Activated CD4-positive, alpha-beta T cell treated with anti-CD3 and anti-CD28 coated beads for 24 hours (primary cell): ENCODE measurements around the gene NACA.

Experiments used
- DNase-seq, 2 donors: peaks; one replicate each; pipeline ENCODE4 v3.0.0-alpha.2; 2020; ENCODE audit warnings: low read depth in 2 of 2

NACA gene

DNA sequence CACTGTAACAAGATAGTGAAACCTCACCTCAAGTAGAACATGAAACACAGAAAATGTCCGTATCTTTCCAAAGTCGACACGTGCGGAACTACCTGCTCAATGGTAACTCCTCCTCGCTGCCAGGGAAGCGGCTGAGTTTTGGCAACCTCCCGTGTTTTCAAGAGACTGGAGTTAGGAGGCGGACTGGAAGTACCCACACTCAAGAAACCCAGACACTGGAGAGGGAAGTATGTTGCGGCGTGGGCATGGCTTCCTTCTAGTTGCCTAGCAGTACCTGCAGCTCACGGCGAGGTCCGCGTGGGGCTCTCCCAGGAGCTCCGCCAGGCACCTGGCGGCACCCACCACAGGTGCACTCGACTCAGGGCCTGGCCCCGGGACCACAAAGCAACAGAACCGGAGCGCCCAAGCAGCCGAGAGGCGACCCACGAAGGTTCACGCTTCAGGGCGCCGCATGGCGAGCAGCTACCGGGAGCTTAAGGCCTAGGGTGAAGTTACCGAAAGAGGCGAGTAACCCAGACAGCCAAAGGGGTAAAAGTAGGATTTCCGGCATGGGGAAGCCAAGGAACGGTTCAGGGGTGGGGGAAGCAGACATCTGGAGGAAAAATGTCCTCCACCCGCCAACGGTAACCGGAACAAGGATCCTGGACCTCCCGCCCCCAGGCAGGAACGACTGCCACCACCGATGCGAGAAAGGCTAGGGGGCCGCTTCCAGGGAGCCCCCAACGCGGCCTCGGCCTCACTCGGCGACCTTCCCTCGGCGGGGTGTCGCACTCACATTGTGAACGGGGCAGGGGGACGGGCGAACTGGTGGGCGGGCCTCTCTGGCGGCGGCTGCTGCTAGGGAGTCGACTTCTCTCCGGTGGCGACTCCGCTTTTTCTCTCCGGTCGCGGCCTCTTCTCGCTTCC lies 37.6 kb downstream of the NACA start:
- peak; percentile 26 to 33 for DNase-seq

DNA sequence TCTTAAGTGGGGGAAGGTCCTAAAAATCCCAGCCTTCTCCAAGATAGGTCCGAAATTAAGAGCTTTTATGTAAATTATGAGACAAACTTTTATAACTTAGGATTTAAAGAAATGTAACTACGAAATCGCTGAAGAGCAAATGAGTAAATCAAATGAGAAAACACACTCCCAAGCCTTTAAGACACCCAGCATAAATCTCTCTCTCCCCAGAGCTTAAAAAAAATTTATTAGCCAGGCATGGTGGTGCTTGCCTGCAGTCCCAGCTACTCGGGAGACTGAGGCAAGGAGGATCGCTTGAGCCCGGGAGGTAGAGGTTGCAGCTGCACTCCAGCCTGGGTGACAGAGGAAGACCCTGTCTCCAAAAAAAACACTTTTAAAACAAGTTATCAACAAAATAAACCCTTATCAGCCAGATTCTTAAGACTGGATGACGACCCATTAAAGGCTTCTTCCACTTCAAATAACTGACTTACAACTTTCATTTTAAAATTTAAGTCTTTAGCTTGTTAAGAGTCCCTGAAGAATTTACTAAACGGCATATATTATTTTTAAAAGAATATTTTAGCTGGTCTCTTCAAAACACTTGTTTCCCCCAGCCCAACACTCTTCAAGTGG lies 40.2 kb downstream of the NACA start:
- no peak for DNase-seq

- no peak for DNase-seq
These were observed 42.8 kb downstream of the NACA start for GRCh38 chr12:56682323-56682722.

- DNase-seq, result no peak
These were observed 45.1 kb downstream of the NACA start for GRCh38 chr12:56679883-56680575.

GRCh38 chr12:56678852-56679251 lies 46.2 kb downstream of the NACA start:
- no peak for DNase-seq

DNA sequence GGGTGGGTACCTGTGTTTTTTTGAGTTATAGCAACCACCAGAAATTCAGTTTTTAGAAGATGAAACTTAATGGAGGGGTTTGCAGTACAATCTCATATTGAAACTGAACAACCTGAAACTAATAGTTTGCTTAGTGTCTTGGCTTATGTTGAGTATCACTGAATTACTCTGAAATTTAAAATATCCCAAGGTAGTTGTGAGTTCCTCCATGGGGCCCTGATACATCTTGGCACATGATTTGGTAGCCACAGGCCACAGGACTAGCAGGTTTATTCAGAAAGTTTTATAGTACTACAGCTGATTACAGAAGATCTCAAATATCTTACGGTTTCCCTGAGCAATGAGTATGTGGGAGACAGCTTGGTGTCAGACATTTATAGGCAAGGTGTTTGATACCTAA lies 47.4 kb downstream of the NACA start:
- no peak for DNase-seq

- no peak for DNase-seq
These were observed 48.1 kb downstream of the NACA start for GRCh38 chr12:56676851-56677580.

DNA sequence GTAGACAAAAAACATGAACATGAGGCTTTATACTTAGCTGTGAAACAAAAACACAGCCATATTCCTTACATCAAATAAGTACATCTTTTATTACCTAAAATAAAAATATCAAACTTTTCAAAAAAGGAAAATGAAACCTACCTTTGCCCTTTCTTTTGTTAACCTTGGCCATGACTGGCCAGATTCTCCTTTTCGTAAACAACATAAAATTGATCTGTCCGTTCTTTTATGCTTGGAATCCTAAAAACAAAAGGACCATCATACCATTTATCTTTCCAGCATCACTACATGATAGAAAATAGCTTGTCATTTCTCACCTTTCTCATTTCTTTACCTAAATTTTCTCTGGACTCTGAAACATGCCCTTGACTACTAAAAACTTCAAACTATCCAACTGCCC lies 53.5 kb downstream of the NACA start:
- no peak for DNase-seq

- no peak for DNase-seq
These were observed 54.3 kb downstream of the NACA start for GRCh38 chr12:56670836-56671235.

GRCh38 chr12:56668197-56668457 lies 57.0 kb downstream of the NACA start:
- no peak for DNase-seq
